Measurements from ENCODE around the gene KCNK3.

GRCh38 chr2:26758790-26759321 lies 66.3 kb downstream of the KCNK3 start:
- TF ChIP-seq, protein P1, sequence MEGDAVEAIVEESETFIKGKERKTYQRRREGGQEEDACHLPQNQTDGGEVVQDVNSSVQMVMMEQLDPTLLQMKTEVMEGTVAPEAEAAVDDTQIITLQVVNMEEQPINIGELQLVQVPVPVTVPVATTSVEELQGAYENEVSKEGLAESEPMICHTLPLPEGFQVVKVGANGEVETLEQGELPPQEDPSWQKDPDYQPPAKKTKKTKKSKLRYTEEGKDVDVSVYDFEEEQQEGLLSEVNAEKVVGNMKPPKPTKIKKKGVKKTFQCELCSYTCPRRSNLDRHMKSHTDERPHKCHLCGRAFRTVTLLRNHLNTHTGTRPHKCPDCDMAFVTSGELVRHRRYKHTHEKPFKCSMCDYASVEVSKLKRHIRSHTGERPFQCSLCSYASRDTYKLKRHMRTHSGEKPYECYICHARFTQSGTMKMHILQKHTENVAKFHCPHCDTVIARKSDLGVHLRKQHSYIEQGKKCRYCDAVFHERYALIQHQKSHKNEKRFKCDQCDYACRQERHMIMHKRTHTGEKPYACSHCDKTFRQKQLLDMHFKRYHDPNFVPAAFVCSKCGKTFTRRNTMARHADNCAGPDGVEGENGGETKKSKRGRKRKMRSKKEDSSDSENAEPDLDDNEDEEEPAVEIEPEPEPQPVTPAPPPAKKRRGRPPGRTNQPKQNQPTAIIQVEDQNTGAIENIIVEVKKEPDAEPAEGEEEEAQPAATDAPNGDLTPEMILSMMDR (conservative IDR thresholded peaks at IDR 0.05 in 1 of 2, IDR thresholded peaks at IDR 0.05 in 1 of 2; ENCODE audit: extremely low read depth in 1 of 2, insufficient read depth in 1 of 2, low read depth in 1 of 2, low read length in 2 of 2): no peak
- no peak for TF ChIP-seq EZH2 (IDR thresholded peaks at IDR 0.05; ENCODE audit: borderline replicate concordance, low read length)

Measured in mammary epithelial cell (primary cell).